Left lung (tissue), 10 donors: ENCODE results near the gene MYEF2. TPM values are rescaled to one million over a fixed set of nuclear protein-coding genes. Genes with fewer than 3 reads are reported as not detected.

Source experiments
- ATAC-seq: fragments of 200-7000 bp; cut with Tn5 transposase; one replicate; pipeline ENCODE4 v1.9.1; 2020; ENCODE audit warnings: moderate library complexity
- DNase-seq, 4 donors: peaks; one replicate each; pipeline ENCODE4 v3.0.0-alpha.2; 2013 to 2020
- H3K27ac ChIP-seq, 2 donors: fragments of 200-600 bp; sonication (generic) in 1 of 2; one replicate each; pipeline versions ENCODE4 v1.5.0 to v1.8.0; 2020 to 2021
- H3K27me3 ChIP-seq, 2 donors: fragments of 200-600 bp; sonication (generic) in 1 of 2; one replicate each; pipeline versions ENCODE4 v1.5.0 to v1.8.0; 2020 to 2021
- H3K36me3 ChIP-seq, 2 donors: fragments of 200-600 bp; sonication (generic) in 1 of 2; one replicate each; pipeline versions ENCODE4 v1.5.0 to v1.8.0; 2020 to 2021
- H3K4me1 ChIP-seq, 2 donors: fragments of 200-600 bp; one replicate each; pipeline ENCODE4 v1.8.0; 2021
- H3K4me3 ChIP-seq, 2 donors: fragments of 200-600 bp; sonication (generic) in 1 of 2; one replicate each; pipeline versions ENCODE4 v1.5.0 to v1.8.0; 2020 to 2021; ENCODE audit warnings: mild to moderate bottlenecking in 1 of 2
- H3K9me3 ChIP-seq, 2 donors: fragments of 200-600 bp; sonication (generic) in 1 of 2; one replicate each; pipeline versions ENCODE4 v1.5.0 to v1.8.0; 2020 to 2021
- intact Hi-C, 2 donors: fragments of 100-400 bp; cut with DNase I; formaldehyde crosslinking; loops; one replicate each; pipeline versions ENCODE4 v1.11.2 to v1.14.2; 2022
- polyA plus RNA-seq, 6 donors: library from polyadenylated mRNA; unstranded; fragments of 120-200 nt; gene quantifications; one replicate each; pipeline ENCODE4 v1.2.1, GENCODE V29; 2013; ENCODE audit not compliant: insufficient read length in 6 of 6
- total RNA-seq, 2 donors: library from RNA; stranded (reverse); fragmentation: NEBNext Ultra II Directional; extraction: Animal tissue kit (Norgen Biotek cat#: 25700); gene quantifications; one replicate each; pipeline ENCODE4 v1.2.1, GENCODE V29; 2021
- TF ChIP-seq, protein P1 (sequence below), 2 donors: fragments of 200-600 bp; sonication (generic) in 1 of 2; IDR thresholded peaks; one replicate each; pipeline versions ENCODE4 v1.5.0 to v1.8.0; 2021; ENCODE audit warnings: antibody characterized with exemption in 2 of 2
- donor health status: DM: no; HTN: yes; CAD: no.
- donor health status: DM: no; HTN: no; CAD: no.

MYEF2 gene
- total and polyA plus RNA-seq, 8 donors, result 19.7 to 67.3 (median 48.1) TPM

DNA sequence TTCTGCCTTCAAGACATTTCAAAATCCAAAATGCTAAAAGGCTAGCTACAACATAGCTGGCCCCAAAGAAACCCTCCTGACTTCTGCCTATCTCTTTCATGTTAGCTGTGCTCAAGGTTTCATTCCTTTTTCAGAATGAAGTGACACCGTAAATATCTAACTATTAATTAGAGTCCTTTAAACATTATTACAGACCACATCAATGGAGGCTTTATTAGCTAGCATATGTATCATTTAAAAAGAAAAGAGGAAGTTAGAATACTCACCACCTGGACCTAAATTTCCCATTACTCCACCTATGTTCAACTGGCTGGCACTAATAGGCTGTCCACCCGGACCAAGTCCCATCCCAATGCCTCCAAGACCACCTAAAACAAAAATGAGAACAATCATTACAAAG lies 24.6 kb downstream of the MYEF2 start:
- Histone ChIP-seq H3K27ac (no peak overlapping the region), H3K27me3 (no peaks in the 10 kb centered on the region), H3K9me3 (no peaks in the 10 kb centered on the region), H3K4me3 (no peak overlapping the region), H3K4me1 (no peaks in the 10 kb centered on the region), H3K36me3 (no peaks in the 10 kb centered on the region)
- no peak for ATAC-seq
- TF ChIP-seq, protein P1, sequence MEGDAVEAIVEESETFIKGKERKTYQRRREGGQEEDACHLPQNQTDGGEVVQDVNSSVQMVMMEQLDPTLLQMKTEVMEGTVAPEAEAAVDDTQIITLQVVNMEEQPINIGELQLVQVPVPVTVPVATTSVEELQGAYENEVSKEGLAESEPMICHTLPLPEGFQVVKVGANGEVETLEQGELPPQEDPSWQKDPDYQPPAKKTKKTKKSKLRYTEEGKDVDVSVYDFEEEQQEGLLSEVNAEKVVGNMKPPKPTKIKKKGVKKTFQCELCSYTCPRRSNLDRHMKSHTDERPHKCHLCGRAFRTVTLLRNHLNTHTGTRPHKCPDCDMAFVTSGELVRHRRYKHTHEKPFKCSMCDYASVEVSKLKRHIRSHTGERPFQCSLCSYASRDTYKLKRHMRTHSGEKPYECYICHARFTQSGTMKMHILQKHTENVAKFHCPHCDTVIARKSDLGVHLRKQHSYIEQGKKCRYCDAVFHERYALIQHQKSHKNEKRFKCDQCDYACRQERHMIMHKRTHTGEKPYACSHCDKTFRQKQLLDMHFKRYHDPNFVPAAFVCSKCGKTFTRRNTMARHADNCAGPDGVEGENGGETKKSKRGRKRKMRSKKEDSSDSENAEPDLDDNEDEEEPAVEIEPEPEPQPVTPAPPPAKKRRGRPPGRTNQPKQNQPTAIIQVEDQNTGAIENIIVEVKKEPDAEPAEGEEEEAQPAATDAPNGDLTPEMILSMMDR (IDR thresholded peaks at IDR 0.05), result no peak
- no peak for DNase-seq
- intact Hi-C loops, result no loop called here

DNA sequence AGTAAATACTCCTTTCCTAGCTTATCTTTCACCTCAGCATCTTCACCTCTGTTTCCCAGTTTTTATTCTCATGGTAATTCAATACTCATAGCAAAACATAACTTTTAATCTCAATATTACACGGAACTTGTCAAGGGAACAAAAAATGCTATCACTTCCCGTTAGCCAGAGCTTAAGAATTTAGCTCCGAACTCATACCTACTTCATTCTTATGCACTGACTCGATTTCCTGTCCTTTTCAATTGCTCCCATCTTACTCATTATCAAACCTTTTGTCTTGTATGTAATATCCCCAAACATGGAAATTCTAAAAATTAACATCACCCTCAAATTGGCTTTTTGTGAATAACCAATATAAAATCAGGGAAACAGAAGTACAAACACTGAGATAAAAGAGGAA lies 28.2 kb downstream of the MYEF2 start:
- H3K4me1 ChIP-seq, result no peaks in the 10 kb centered on the region
- ATAC-seq (no peak), DNase-seq (no peak)
- H3K27me3 ChIP-seq, result no peaks in the 10 kb centered on the region
- no peak overlapping the region for H3K4me3 ChIP-seq
- no peaks in the 10 kb centered on the region for H3K9me3 ChIP-seq
- H3K36me3 ChIP-seq, result no peaks in the 10 kb centered on the region
- TF ChIP-seq, protein P1 (IDR thresholded peaks at IDR 0.05), result no peak
- H3K27ac ChIP-seq, result no peak overlapping the region
- intact Hi-C loops, result no loop called here

DNA sequence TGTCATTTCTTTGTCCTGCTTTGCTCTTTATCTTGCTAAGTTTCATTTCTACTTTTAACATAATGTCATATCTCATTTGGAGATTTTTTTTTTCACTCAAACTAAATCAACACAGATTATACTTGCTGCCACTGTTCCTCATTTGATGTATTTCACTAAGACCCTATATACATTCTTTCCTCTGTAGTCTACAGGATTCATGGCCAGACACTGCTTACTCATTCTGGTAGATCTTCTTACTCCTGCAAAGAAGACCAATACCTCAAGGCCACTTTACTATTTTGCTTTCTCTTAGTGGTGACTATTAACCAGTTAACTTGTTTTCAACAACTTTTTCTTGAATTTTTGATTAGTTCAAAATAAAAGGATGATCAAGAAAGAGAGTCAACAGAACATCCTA lies 30.7 kb downstream of the MYEF2 start:
- H3K27ac ChIP-seq, result no peak overlapping the region
- ATAC-seq, result no peak
- H3K9me3 ChIP-seq, result no peaks in the 10 kb centered on the region
- no peaks in the 10 kb centered on the region for H3K36me3 ChIP-seq
- H3K4me1 ChIP-seq, result no peaks in the 10 kb centered on the region
- no peak overlapping the region for H3K4me3 ChIP-seq
- H3K27me3 ChIP-seq, result no peaks in the 10 kb centered on the region
- TF ChIP-seq, protein P1 (IDR thresholded peaks at IDR 0.05), result no peak
- DNase-seq, result no peak
- intact Hi-C loops, result no loop called here

DNA sequence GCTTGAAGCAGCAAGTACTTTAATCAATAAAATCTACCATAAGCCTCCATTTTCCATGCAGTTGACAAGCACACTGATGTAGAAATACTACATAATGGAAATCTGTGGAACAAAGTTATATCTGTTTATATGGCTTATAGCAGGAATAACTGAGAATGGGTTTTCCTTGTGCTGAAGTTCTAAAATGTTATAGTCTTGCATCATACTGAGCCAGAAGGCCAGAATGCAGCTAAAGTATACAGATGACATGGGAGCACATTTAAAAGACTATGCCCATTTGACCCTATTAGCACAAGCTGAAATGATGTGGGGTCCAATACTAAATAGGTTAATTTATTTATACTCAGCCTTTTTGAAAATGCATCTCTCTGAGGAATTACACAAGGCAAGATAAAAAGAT lies 32.2 kb downstream of the MYEF2 start:
- TF ChIP-seq, protein P1 (IDR thresholded peaks at IDR 0.05), result no peak

DNA sequence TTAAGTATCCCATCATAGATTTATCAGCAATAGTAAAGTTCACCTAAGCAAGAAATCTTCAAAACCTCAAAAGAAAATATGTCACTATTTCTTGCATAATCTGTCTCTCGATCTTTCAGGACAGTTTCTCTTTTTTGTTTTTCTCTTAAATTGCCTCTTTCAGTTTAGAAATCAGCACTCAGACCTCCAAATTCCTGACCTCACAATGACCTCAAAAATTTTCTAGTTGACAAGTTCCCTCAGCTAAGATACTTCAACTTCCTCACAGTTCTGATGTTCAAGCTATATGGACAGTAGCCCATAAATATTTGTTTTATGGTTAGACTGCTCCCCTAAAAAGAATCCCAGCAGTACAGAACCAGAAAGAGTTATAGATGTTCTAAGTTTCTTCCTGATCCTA lies 33.2 kb downstream of the MYEF2 start:
- no peaks in the 10 kb centered on the region for H3K4me1 ChIP-seq
- TF ChIP-seq, protein P1 (IDR thresholded peaks at IDR 0.05), result no peak
- DNase-seq (no peak), ATAC-seq (no peak)
- H3K27me3 ChIP-seq, result no peaks in the 10 kb centered on the region
- no peak overlapping the region for H3K4me3 ChIP-seq
- H3K9me3 ChIP-seq, result no peaks in the 10 kb centered on the region
- H3K27ac ChIP-seq, result no peak overlapping the region
- intact Hi-C loops, result no loop called here
- H3K36me3 ChIP-seq, result no peaks in the 10 kb centered on the region

More for the DNA sequence above, 32.2 kb downstream of the MYEF2 start:
- no peaks in the 10 kb centered on the region for H3K9me3 ChIP-seq
- intact Hi-C loops, result no loop called here
- no peaks in the 10 kb centered on the region for H3K4me1 ChIP-seq
- H3K27ac ChIP-seq, result no peak overlapping the region
- H3K4me3 ChIP-seq, result no peak overlapping the region
- no peaks in the 10 kb centered on the region for H3K27me3 ChIP-seq
- DNase-seq, result no peak
- no peak for ATAC-seq
- no peaks in the 10 kb centered on the region for H3K36me3 ChIP-seq
